Trophoblast cell (in vitro differentiated cells and primary cell): ENCODE data around the gene CKMT1A.
A peak's percentile ranks its signal among the peaks of the same experiment; 100 is the strongest.
"Not testable (repeated sequence)": the region's sequence is repeated elsewhere in the genome, so short reads cannot be mapped to it uniquely, and the experiment has no call there.

Experiments
- DNase-seq, 2 donors: peaks; one replicate each; pipeline ENCODE4 v3.0.0-alpha.2; 2016
- H2AFZ ChIP-seq: 2 replicates; pipeline ENCODE4 v1.6.1; 2013; ENCODE audit warnings: low read length, moderate library complexity, mild to moderate bottlenecking; ENCODE audit not compliant: insufficient read depth, poor library complexity
- H2AK5ac ChIP-seq: 2 replicates; pipeline ENCODE4 v1.6.1; 2013; ENCODE audit warnings: mild to moderate bottlenecking, low read length
- H2BK120ac ChIP-seq: 2 replicates; pipeline ENCODE4 v1.6.1; 2013; ENCODE audit warnings: low read length, mild to moderate bottlenecking, moderate library complexity; ENCODE audit not compliant: insufficient read depth, poor library complexity
- H2BK12ac ChIP-seq: 2 replicates; pipeline ENCODE4 v1.6.1; 2013; ENCODE audit warnings: mild to moderate bottlenecking, low read length, moderate library complexity
- H2BK5ac ChIP-seq: 2 replicates; pipeline ENCODE4 v1.6.1; 2013; ENCODE audit warnings: low read length, low read depth, moderate library complexity, mild to moderate bottlenecking; ENCODE audit not compliant: poor library complexity
- H3K14ac ChIP-seq: 2 replicates; pipeline ENCODE4 v1.6.1; 2013; ENCODE audit warnings: mild to moderate bottlenecking, low read length
- H3K18ac ChIP-seq: 2 replicates; pipeline ENCODE4 v1.6.1; 2013; ENCODE audit warnings: mild to moderate bottlenecking, low read length
- H3K23ac ChIP-seq: 2 replicates; pipeline ENCODE4 v1.6.1; 2013; ENCODE audit warnings: low read length
- H3K27ac ChIP-seq: 2 replicates; pipeline ENCODE4 v1.5.1; 2013; ENCODE audit warnings: low read depth, mild to moderate bottlenecking, inconsistent platforms, low read length, moderate library complexity
- H3K27me3 ChIP-seq: 2 replicates; pipeline ENCODE4 v1.6.1; 2013; ENCODE audit warnings: inconsistent platforms, mild to moderate bottlenecking, low read length, moderate library complexity; ENCODE audit not compliant: insufficient read depth
- H3K36me3 ChIP-seq, 2 experiments: 1 replicate in 1 of 2; 2 replicates in 1 of 2; pipeline ENCODE4 v1.6.1; 2013; ENCODE audit warnings: low read length in 2 of 2, mild to moderate bottlenecking in 2 of 2, moderate library complexity in 1 of 2; ENCODE audit not compliant: insufficient read depth in 2 of 2, control insufficient read depth in 1 of 2
- H3K4ac ChIP-seq: 2 replicates; pipeline ENCODE4 v1.6.1; 2013; ENCODE audit warnings: low read depth, mild to moderate bottlenecking, low read length, moderate library complexity
- H3K4me1 ChIP-seq, 2 experiments: 1 replicate in 1 of 2; 2 replicates in 1 of 2; pipeline ENCODE4 v1.6.1; 2013; ENCODE audit warnings: low read length in 2 of 2, mild to moderate bottlenecking in 2 of 2, moderate library complexity in 1 of 2; ENCODE audit not compliant: insufficient read depth in 2 of 2, control insufficient read depth in 1 of 2
- H3K4me2 ChIP-seq: 2 replicates; pipeline ENCODE4 v1.6.1; 2013; ENCODE audit warnings: inconsistent platforms, mild to moderate bottlenecking, low read length, moderate library complexity
- H3K4me3 ChIP-seq: 2 replicates; pipeline ENCODE4 v1.5.1; 2013; ENCODE audit warnings: mild to moderate bottlenecking, low read depth, low read length, inconsistent platforms
- H3K79me1 ChIP-seq: one replicate; pipeline ENCODE4 v1.6.1; 2013; ENCODE audit warnings: low read length
- H3K79me2 ChIP-seq: 2 replicates; pipeline ENCODE4 v1.6.1; 2013; ENCODE audit warnings: low read length, mild to moderate bottlenecking; ENCODE audit not compliant: control insufficient read depth, insufficient read depth, poor library complexity
- H3K9ac ChIP-seq: 2 replicates; pipeline ENCODE4 v1.6.1; 2013; ENCODE audit warnings: mild to moderate bottlenecking, low read length
- H3K9me3 ChIP-seq: 2 replicates; pipeline ENCODE4 v1.6.1; 2013; ENCODE audit warnings: low read depth, mild to moderate bottlenecking, control low read depth, inconsistent platforms, low read length; ENCODE audit not compliant: insufficient read depth
- H4K12ac ChIP-seq: 2 replicates; pipeline ENCODE4 v1.6.1; 2013; ENCODE audit warnings: low read depth, mild to moderate bottlenecking, low read length, moderate library complexity
- H4K8ac ChIP-seq: 2 replicates; pipeline ENCODE4 v1.6.1; 2013; ENCODE audit warnings: low read depth, mild to moderate bottlenecking, low read length, moderate library complexity
- H4K91ac ChIP-seq: one replicate; pipeline ENCODE4 v1.6.1; 2013; ENCODE audit warnings: low read depth, mild to moderate bottlenecking, low read length, moderate library complexity
- WGBS: extraction: QIAGEN DNeasy Blood & Tissue Kit; methylation state at CpG from one replicate; pipeline ENCODE4 v1.1.7; 2013; ENCODE audit warnings: missing lambda C conversion rate; ENCODE audit not compliant: insufficient read length, insufficient coverage; ENCODE audit errors: extremely low coverage; 5-methylcytosine and 5-hydroxymethylcytosine counted together

Gene CKMT1A

DNA sequence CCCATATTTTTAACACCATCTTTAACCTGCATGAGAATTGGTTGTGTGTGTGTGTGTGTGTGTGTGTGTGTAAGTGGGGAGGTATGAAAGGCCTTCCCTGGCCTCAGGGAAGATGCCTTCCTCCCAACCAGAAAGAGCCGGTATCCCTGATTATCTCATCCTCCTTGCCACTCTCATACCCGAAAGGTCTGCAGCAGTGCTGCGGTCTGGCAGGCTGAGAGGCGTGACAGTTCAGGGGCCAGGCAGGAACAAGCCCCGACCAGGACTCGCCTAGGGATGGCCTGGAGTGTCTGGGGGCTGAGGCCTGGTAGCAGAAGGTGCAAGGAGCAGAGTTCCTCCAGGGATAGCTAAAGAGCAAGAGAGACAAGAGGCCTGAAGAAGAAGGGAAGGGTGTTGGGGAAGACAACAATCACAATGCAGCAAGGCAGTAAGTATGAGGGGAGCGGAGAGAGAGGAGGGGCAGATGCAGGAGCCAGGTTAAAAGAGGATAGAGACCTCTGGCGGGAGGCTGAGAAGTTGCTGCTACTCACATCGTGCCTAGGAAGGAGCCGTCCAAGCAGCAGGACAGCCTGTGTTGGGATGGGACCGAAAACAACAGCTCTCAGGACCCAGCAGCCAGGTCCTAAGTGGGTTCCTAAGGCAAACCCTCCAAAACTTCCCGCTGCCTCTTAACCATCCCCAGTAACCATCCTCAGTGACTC, 16.9 kb downstream of the CKMT1A start:
- not testable (repeated sequence) for H4K91ac ChIP-seq, H2AK5ac ChIP-seq, H4K8ac ChIP-seq, H3K18ac ChIP-seq, H4K12ac ChIP-seq, H3K14ac ChIP-seq, H3K4me3 ChIP-seq, H2BK5ac ChIP-seq, H3K9ac ChIP-seq, DNase-seq, H3K4ac ChIP-seq, H3K9me3 ChIP-seq, H3K4me2 ChIP-seq, H2BK120ac ChIP-seq, H3K27ac ChIP-seq, H2AFZ ChIP-seq, H3K79me2 ChIP-seq, H3K79me1 ChIP-seq, H3K4me1 ChIP-seq, H2BK12ac ChIP-seq, H3K23ac ChIP-seq, H3K27me3 ChIP-seq, H3K36me3 ChIP-seq
- no CpG with 5 or more reads among the region's 12 CpGs for WGBS

DNA sequence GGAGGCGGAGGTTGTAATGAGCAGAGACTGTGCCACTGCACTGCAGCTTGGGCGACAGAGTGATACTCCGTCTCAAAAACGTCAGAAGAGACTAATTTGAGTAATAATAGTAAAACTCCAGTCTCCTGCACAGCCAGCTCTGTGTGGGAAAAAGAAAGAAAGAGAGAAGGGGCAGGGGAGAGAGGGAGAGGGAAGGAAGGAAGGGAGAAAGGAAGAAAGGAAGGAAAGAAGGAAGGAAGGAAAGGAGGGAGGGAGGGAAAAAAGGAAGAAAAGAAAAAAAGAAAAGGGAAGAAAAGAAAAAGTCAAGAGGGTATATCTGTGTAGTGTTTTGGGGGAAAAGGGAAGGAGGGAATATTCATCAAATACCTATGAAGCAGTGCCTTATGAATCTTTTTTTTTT, 29.5 kb downstream of the CKMT1A start:
- Histone ChIP-seq H3K9me3 (no peaks in the 10 kb centered on the region), H3K36me3 (no peaks in the 10 kb centered on the region), H3K23ac (no peak overlapping the region), H2BK5ac (no peak overlapping the region), H3K4me3 (no peak overlapping the region), H4K8ac (no peak overlapping the region), H3K18ac (no peak overlapping the region), H2AK5ac (no peak overlapping the region), H2AFZ (no peak overlapping the region), H3K9ac (no peak overlapping the region), H3K79me2 (no peaks in the 10 kb centered on the region), H3K27me3 (no peaks in the 10 kb centered on the region), H3K79me1 (no peaks in the 10 kb centered on the region), H2BK12ac (no peak overlapping the region), H4K91ac (no peak overlapping the region), H3K4me1 (no peaks in the 10 kb centered on the region), H3K4me2 (no peak overlapping the region), H4K12ac (no peak overlapping the region), H3K14ac (no peak overlapping the region), H2BK120ac (peak overlapping the region; percentile 62), H3K4ac (no peak overlapping the region), H3K27ac (no peak overlapping the region)
- DNase-seq = peak in 1 of 2 donors; percentile 12
- WGBS = no CpG with 5 or more reads among the region's 4 CpGs

GRCh38 chr15:43726306-43726705, 32.6 kb downstream of the CKMT1A start:
- not testable (repeated sequence) for H3K27me3 ChIP-seq, H3K27ac ChIP-seq, H2AFZ ChIP-seq, H3K14ac ChIP-seq, H3K79me1 ChIP-seq, H4K91ac ChIP-seq, H2AK5ac ChIP-seq, H2BK5ac ChIP-seq, H3K9ac ChIP-seq, H3K4me1 ChIP-seq, H3K4me2 ChIP-seq, H3K23ac ChIP-seq, H3K4ac ChIP-seq, H4K8ac ChIP-seq, H3K79me2 ChIP-seq, H3K4me3 ChIP-seq, H2BK12ac ChIP-seq, H2BK120ac ChIP-seq, H3K9me3 ChIP-seq, H4K12ac ChIP-seq, H3K18ac ChIP-seq, H3K36me3 ChIP-seq
- peak; percentile 66 to 82 for DNase-seq
- WGBS = no CpG with 5 or more reads among the region's 1 CpG

DNA sequence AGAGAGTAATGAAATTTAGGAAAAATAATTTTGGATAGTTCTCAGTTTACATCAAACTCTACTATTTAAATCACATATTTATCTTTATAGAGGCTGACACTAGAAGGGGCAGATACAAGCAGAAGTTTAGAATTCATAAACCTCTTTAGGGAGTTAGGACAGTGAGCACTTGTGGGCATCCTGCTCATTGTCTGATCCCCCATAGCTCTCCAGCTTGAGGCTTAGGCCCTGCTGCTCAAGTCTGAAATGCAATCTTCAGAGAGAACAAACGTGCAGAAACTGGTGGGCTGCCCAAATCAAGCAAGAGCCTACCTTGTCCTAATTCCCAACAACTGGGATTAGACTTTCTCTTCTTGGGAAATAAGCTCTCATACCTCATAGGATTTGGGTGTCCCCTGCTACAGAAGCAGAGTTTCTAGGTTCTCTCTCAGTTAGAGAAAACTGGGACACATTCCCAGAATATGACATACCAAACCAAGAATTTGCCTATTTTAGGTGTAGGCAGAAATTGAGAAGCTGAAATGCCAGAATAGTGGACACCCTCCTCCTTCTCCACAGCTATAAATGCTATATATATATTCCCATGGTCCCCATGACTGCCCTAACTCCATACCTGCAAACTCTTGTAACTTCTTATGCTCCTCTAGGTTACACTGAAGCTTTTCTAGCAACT, 34.5 kb downstream of the CKMT1A start:
- H3K9me3 ChIP-seq, H3K4me2 ChIP-seq, H4K12ac ChIP-seq, H3K4me3 ChIP-seq, H3K79me2 ChIP-seq, H3K14ac ChIP-seq, H4K91ac ChIP-seq, H3K4me1 ChIP-seq, H2AK5ac ChIP-seq, DNase-seq, H3K27ac ChIP-seq, H2BK5ac ChIP-seq, H3K36me3 ChIP-seq, H3K23ac ChIP-seq, H3K9ac ChIP-seq, H3K4ac ChIP-seq, H2BK12ac ChIP-seq, H3K18ac ChIP-seq, H3K79me1 ChIP-seq, H4K8ac ChIP-seq, H2AFZ ChIP-seq, H3K27me3 ChIP-seq, H2BK120ac ChIP-seq: not testable (repeated sequence)
- WGBS = no CpG with 5 or more reads among the region's 1 CpG
